ENCODE measurements around the gene CCDC184.
"Not testable (repeated sequence)": the region's sequence is repeated elsewhere in the genome, so short reads cannot be mapped to it uniquely, and the experiment has no call there.

Gene CCDC184

DNA sequence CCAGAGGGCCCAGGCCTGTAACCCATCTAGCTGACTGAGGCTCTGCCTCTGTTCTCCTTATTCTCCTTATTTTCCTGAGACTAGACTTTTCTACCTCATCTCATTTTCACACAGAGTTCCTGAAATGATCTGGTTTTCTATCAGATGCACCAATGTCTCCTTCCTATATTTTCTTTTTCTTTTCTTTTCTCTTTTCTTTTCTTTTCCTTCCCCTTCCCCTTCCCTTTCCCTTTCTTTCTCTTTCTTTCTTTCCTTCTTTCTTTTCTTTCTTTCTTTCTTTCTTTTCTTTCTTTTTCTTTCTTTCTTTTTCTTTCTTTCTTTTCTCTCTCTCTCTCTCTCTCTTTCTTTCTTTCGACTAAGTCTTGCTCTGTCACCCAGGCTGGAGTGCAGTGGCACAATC lies 3.0 kb upstream of the CCDC184 start:
- DNase-seq, result no peak

DNA sequence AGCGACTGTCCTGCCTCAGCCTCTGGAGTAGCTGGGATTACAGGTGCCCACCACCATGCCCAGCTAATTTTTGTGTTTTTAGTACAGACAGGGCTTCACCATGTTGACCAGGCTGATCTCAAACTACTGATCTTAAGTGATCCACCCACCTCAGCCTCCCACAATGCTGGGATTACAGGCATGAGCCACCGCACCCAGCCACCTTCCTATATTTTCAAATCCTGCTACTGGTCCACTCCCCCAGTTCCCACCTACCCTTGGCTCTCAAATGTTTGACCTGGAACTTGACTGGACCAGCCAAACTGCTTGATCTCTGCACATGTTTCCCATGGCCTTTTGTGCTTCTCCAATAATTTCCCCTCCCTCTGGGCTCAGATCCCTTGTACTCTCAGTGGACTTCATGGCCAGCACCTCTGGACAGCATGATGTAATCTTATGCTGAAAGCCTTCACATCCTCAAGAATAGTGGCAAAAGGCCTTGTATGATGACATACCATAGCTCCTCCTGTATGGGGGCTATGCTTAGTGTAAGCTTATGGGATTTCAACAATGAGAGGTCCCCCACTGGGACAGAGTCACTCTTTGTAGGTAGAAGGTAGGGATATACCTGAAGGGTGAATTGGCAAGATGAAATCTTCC lies 2.5 kb upstream of the CCDC184 start:
- no peak for DNase-seq

- no peak for DNase-seq
Measured at GRCh38 chr12:48182631-48183030, 813 bp upstream of the CCDC184 start.

- DNase-seq, result no peak
Measured at GRCh38 chr12:48183876-48184548, 568 bp downstream of the CCDC184 start.

GRCh38 chr12:48184549-48184922 lies 1.1 kb downstream of the CCDC184 start:
- peak; percentile 11 for DNase-seq

DNA sequence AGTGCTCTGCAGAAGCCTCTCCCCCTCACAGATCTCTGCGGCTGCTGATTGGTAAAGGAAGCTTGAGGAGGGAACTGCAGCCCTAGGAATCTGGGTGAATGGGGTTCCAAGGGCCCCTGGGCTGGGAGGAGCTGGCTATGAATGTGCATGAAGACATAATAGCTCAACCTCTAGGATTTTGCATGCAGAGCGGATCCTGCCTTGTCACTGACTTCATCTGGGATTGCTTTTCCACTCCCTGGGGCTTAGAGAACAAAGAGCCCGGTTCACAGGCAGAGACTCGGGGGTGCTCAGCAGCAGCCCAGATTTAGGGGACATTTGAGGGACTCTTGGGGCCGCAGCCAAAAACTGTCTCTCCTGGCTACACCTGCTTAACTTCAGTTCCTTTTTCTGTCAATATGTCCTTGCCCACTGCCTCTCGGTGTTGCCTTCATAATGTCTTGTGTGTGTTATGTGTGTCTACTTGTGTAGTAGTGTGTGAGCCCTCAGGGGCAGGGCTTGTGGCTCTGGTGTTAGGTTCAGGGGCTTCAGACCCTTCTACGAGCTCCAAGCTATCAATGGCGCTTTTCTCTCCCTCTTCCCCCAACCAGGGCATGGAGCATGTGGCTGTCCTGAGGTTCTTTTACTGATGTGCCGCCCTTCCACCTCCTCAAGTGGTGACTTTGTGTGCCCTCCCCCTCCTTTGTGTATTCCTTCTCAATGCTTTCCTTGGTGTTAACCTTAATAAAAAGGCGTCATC lies 1.9 kb downstream of the CCDC184 start:
- DNase-seq, result peak; percentile 10

DNA sequence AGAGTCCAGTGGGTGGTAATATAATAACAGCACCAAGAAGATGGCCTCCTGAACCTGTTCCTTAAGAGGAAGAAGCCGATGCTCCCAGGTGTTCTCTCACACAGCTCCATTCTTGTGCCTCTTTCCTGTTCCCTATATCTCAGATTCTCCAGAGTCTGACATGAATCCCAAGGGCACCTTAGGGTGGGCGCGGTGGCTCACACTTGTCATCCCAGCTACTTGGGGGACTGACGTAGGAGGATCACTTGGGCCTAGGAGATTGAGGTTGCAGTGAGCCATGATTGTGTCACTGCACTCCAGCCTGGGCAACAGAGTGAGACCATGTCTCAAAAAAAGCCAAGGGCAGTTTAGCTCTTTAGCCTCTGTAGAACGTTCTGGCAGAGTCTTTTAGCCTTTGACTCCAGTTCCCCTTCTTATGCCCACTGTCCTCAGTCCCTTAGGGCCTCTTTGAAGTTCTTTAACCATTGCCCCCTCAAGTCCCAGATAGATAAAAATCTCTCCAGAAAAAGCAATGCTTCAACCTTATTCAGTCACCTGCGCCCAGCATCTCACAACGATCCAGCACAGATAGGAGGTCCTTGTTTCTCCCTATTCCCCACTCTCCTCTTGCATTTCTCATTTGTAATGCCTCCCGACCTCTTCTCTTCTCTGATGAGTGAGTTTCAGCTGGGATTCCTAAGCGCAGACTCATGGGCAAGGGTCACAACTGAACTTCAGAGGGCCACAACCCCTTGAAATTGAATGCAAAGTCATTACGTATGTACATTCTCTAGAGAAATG lies 4.7 kb downstream of the CCDC184 start:
- no peak for DNase-seq

- peak; percentile 79 for DNase-seq
Measured at GRCh38 chr12:48189331-48190125, 6.1 kb downstream of the CCDC184 start.

GRCh38 chr12:48191096-48191495 lies 7.7 kb downstream of the CCDC184 start:
- DNase-seq, result no peak

- no peak for DNase-seq
Measured at GRCh38 chr12:48192861-48193260, 9.4 kb downstream of the CCDC184 start.

DNA sequence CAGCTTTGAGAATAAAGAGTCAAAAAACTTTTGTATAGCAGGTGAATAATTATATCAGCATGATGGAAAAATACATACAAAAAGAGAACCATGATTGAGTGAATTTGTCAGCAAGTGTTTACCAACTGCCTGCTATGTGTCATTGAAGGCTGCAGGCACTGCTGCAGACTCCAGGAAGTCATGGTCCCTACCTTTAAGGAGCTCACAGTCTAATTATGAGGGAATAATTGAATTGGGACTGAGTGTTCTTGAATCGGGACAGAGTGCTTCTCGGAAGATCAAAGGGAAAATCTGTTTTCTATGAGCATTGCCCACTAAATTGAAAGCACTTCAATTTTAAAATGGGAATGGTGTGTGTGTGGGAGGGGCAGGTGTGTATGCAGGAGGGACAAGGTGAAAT lies 10.2 kb downstream of the CCDC184 start:
- DNase-seq, result no peak

GRCh38 chr12:48194799-48195201 lies 11.4 kb downstream of the CCDC184 start:
- no peak for DNase-seq

DNA sequence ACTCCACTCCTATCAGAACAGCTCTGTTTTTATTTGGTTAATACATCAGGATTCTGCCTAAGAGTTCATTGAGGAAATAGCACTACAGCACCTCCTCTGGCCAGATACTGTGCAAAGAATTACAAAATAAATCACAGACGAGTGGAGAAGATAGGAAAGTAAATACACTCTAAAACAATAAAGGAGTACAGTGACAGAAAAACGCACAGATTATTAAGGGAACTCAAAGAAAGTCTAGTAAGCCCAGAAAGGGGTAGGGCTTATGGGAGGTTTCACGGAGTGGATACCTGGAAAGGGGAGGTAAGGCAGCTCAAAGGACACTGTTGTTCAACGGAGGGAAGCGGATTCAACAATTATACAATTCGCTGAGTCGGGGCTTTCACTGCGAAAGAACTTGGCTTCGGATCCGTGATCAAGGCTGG lies 14.1 kb downstream of the CCDC184 start:
- DNase-seq, result peak; percentile 19

DNA sequence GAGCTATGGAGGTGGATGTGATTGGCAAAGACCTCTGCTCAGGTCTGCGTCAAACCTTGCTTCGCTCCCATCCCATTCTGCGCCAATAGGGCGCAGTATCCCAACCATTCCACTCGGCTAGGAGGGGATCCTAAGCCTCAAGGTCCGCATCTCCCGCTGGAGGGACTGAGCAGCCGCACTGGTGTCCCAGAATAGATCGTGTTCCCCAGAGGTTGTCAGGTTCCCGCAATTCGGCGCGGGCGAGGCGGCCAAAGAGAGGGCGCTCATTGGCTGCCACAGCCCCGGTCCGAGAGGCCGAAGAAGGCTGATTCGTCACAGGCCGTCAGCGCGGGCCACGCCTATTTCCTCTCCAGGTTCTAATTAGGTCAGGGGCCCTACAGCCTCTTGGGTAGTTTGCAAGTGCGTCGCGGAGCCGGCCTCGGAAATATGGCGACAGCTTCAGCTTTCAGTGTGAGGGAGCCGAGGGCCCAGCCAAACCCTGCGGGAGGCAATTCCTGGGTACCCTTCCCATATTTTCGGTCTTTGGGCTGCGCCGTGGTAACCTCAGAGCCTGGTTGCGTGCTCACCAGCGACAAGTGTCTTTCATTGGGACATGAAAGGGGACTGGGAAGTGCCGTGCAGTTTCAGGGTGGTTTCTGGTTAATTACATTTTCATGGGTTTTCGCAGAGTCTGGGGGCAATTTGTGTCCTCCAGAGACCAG lies 14.7 kb downstream of the CCDC184 start:
- peak; percentile 59 for DNase-seq

DNA sequence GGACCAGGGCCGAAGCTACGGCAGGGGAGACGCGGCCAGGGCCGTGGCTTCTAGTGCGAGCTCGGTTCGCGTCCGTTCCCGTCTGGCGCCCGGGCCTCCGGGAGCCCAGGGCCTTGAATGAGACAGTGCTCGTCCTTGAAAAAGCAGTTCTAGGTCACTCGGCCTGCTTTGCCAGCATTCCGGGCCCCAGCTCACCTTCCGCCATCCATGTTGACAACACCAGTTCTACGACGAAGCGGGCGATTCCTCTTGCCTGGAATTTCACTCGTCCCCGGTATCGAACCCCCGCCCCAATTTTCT lies 15.2 kb downstream of the CCDC184 start:
- no peak for DNase-seq

GRCh38 chr12:48198985-48199384 lies 15.5 kb downstream of the CCDC184 start:
- no peak for DNase-seq

DNA sequence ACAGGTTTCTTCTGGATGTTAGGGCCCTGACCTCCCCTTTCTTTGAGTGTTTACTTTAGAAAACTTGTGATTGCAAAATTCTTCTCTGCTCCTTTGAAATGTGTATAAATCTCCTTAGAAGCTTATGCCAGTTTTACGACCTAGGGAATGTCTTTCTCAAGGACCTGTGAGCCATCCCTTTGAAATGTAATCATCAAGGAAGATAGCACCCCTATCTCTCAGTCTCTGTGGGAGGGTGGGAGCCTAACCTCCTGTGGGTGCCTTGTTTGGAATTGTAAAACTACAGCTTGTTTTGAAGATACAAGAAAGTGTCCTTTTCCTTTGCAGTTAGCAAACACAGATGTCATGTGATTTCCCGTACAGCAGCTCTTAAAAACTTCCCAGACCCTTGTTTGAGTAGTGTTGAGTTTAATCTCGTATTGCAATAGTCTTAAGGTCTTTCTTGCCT lies 16.4 kb downstream of the CCDC184 start:
- DNase-seq, result no peak

DNA sequence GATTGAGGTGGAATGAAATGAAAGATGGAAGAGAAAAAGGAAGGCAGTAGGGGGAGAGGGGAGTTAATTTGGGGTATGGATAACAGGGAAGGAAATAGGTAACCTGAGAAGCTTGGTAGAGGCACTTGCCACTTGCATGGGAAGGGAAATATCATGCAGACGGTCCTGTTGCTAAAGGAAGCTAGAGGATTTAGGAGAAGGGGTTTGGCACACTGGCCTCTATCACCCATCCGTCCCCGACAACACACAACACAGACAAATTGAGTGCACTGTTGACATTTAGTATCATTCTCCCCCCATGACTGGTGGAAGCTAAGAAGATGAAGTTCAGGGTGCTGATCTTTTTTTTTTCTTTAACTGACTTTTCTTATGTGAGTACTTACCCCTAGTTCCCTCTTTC lies 17.6 kb downstream of the CCDC184 start:
- no peak for DNase-seq

- DNase-seq, result no peak
Measured at GRCh38 chr12:48201516-48201915, 18.1 kb downstream of the CCDC184 start.

DNA sequence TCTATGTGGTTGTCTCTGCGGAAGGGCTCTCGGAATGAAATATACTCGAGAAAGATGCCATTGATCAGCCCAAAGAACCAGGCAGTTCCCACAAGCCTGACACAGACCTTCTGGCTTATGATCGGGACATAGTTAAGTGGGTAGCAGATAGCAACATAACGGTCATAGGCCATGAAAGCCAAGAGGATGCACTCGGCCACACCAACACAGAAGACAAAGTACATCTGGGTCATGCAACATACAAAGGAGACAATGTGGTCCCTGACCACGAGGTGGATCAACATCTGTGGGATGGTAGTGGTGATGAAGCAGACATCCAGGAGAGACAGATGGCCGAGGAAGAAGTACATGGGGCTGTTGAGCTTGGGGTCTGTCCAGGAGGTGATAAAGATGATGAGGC lies 19.3 kb downstream of the CCDC184 start:
- DNase-seq, result no peak

- no peak for DNase-seq
Measured at GRCh38 chr12:48203192-48203591, 19.7 kb downstream of the CCDC184 start, which contains the start of gene OR10AD1. Gene OR10AD1 (minus strand): TSS chr12:48203292. CDS start chr12:48203292, 0 bp downstream.

DNA sequence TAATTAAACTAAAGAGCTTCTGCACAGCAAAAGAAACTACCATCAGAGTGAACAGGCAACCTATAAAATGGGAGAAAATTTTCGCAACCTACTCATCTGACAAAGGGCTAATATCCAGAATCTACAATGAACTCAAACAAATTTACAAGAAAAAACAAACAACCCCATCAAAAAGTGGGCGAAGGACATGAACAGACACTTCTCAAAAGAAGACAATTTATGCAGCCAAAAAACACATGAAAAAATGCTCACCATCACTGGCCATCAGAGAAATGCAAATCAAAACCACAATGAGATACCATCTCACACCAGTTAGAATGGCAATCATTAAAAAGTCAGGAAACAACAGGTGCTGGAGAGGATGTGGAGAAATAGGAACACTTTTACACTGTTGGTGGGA lies 26.1 kb downstream of the CCDC184 start:
- DNase-seq, result not testable (repeated sequence)

Data from NCI-H82 (cell line).